Retinal pigment epithelial cell (primary cell): ENCODE data around the gene B9D1.
"Not testable (repeated sequence)": the region's sequence is repeated elsewhere in the genome, so short reads cannot be mapped to it uniquely, and the experiment has no call there.

ENCODE experiments used
- DNase-seq: peaks from one replicate; pipeline ENCODE4 v3.0.0-alpha.2; 2010; ENCODE audit warnings: low read depth
- H3K4me3 ChIP-seq: 2 replicates; pipeline ENCODE4 v1.5.1; 2011; ENCODE audit warnings: mild to moderate bottlenecking, low read length, control low read depth, moderate library complexity
- CTCF ChIP-seq: conservative IDR thresholded peaks from 2 replicates; pipeline ENCODE4 v1.5.1; 2011; ENCODE audit warnings: low read depth, low read length, control low read depth, inconsistent platforms

B9D1 gene

DNA sequence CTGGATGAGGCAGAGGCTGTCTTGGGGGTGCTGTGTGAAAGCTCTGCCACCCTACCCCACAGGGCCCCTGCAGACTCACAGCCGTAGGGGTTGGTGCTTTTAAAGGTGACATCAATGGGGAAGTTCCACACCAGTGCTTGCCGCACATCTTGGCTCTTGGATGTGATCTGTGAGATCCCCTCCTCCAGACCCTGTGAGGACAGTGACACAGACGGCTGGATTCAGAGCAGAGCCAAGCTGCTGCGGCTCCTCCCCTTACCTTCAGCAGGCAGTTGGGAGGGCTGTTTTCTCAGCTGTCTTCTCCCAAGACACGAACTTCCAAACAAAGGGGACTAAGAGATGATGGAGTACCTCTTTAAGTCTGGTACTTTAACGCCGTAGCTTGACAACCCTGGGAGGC lies 4.8 kb downstream of the B9D1 start:
- no peak overlapping the region for H3K4me3 ChIP-seq
- DNase-seq: no peak
- TF ChIP-seq CTCF: no peak

DNA sequence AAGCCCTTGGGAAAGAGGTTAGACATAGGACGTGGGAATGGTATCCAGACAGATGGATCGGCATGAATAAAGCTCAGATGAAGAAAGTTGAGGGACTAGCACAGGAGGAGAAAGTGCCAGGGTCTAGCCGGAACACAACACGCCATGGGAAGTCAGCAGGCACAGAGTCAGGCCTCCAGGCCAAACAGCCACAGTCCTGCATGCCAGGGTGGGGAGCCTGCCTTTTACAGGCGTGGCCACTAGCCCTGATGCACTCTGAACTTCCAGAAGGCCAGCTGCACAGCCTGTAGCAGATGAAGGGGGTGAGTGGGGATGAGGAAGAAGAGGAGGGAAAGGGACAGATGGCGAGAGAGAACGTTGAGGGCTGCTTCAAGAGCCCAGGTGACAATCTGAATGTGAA lies 5.2 kb downstream of the B9D1 start:
- no peak overlapping the region for H3K4me3 ChIP-seq
- no peak for DNase-seq
- TF ChIP-seq CTCF: no peak

- DNase-seq: no peak
- no peak for TF ChIP-seq CTCF
- H3K4me3 ChIP-seq: no peak overlapping the region
Measured at GRCh38 chr17:19354748-19355147, 7.8 kb downstream of the B9D1 start.

- not testable (repeated sequence) for DNase-seq
Measured at GRCh38 chr17:19353401-19353800, 9.1 kb downstream of the B9D1 start.

GRCh38 chr17:19348806-19349205 lies 13.7 kb downstream of the B9D1 start:
- H3K4me3 ChIP-seq: no peak overlapping the region
- TF ChIP-seq CTCF: no peak
- no peak for DNase-seq

More at GRCh38 chr17:19353401-19353800, 9.1 kb downstream of the B9D1 start:
- not testable (repeated sequence) for H3K4me3 ChIP-seq

GRCh38 chr17:19348081-19348650 lies 14.4 kb downstream of the B9D1 start:
- H3K4me3 ChIP-seq: no peak overlapping the region
- no peak for TF ChIP-seq CTCF
- no peak for DNase-seq

GRCh38 chr17:19347323-19348080 lies 15.0 kb downstream of the B9D1 start:
- no peak overlapping the region for H3K4me3 ChIP-seq
- DNase-seq: no peak
- TF ChIP-seq CTCF: no peak
